HepG2 (cell line): ENCODE measurements around the gene KLF6. TPM values are rescaled to one million over a fixed set of nuclear protein-coding genes. Genes with fewer than 3 reads are reported as not detected.
A peak's percentile ranks its signal among the peaks of the same experiment; 100 is the strongest.

Source experiments
- GPBP1L1 ChIP-seq: sonication (generic); formaldehyde crosslinking; IDR thresholded peaks from 2 replicates; pipeline ENCODE4 v1.5.0; 2020; ENCODE audit warnings: mild to moderate bottlenecking, missing genetic modification reagents
- HNF4G ChIP-seq, 2 experiments: sonication (generic) in 1 of 2; formaldehyde crosslinking in 1 of 2; IDR thresholded peaks; 2 replicates each; pipeline versions ENCODE4 v1.4.0 to v1.6.1; 2011 to 2020; ENCODE audit warnings: borderline replicate concordance in 2 of 2, low read depth in 2 of 2, mild to moderate bottlenecking in 2 of 2, low read length in 1 of 2, missing genetic modification reagents in 1 of 2, moderate library complexity in 1 of 2
- PATZ1 ChIP-seq: sonication (generic); formaldehyde crosslinking; IDR thresholded peaks from 2 replicates; pipeline ENCODE4 v1.4.0; 2020; ENCODE audit warnings: missing genetic modification reagents
- PAX8 ChIP-seq: sonication (generic); formaldehyde crosslinking; IDR thresholded peaks from 2 replicates; pipeline ENCODE4 v1.8.0; 2022; ENCODE audit warnings: mild to moderate bottlenecking, missing genetic modification reagents, borderline replicate concordance
- PCBP2 ChIP-seq: fragments of 200-400 bp; formaldehyde crosslinking; optimal IDR thresholded peaks from 2 replicates; pipeline ENCODE3; 2018; ENCODE audit warnings: low read length, low read depth; ENCODE audit not compliant: poor library complexity, severe bottlenecking
- RFX5 ChIP-seq: IDR thresholded peaks from 2 replicates; pipeline ENCODE4 v1.6.1; 2011; ENCODE audit warnings: low read depth, low read length, improper control_type of control experiment
- ZNF142 ChIP-seq: sonication (generic); formaldehyde crosslinking; IDR thresholded peaks from 2 replicates; pipeline ENCODE4 v1.4.0; 2020; ENCODE audit warnings: missing genetic modification reagents
- ZNF318 ChIP-seq: sonication (generic); formaldehyde crosslinking; IDR thresholded peaks from 2 replicates; pipeline ENCODE4 v1.4.0; 2020; ENCODE audit warnings: mild to moderate bottlenecking, missing genetic modification reagents
- ZNF619 ChIP-seq: sonication (generic); formaldehyde crosslinking; IDR thresholded peaks from 2 replicates; pipeline ENCODE4 v1.4.0; 2020; ENCODE audit warnings: mild to moderate bottlenecking, missing genetic modification reagents
- ZNF879 ChIP-seq: sonication (generic); formaldehyde crosslinking; IDR thresholded peaks from 2 replicates; pipeline ENCODE4 v1.8.1; 2023; ENCODE audit warnings: missing genetic modification reagents
- polyA plus RNA-seq, 8 experiments: library from polyadenylated mRNA; depleted of rRNA in 3 of 8; stranded (reverse) in 7 of 8; unstranded in 1 of 8; fragments of >200 nt; fragmentation: Illumina TruSeq in 4 of 8; extraction: Trizol in 4 of 8; gene quantifications; 2 replicates each; pipeline versions ENCODE4 v1.2.1 to v1.2.3, GENCODE V29; 2011 to 2016; ENCODE audit warnings: low read depth in 4 of 8, missing spikeins in 1 of 8, mixed read lengths in 1 of 8; ENCODE audit not compliant: insufficient read depth in 1 of 8
- total RNA-seq, 5 experiments: library from RNA; depleted of rRNA; stranded (reverse); fragments of >200 nt; fragmentation: Illumina TruSeq; extraction: Trizol; gene quantifications; 2 replicates each; pipeline ENCODE4 v1.2.3, GENCODE V29; 2016; ENCODE audit warnings: low read depth in 1 of 5

KLF6 gene
- total and polyA plus RNA-seq, 2 of the 13 experiments (the other 11 are each of a cell fraction or from before 2014, with no cell fraction given): 27.0 to 71.9 TPM

DNA sequence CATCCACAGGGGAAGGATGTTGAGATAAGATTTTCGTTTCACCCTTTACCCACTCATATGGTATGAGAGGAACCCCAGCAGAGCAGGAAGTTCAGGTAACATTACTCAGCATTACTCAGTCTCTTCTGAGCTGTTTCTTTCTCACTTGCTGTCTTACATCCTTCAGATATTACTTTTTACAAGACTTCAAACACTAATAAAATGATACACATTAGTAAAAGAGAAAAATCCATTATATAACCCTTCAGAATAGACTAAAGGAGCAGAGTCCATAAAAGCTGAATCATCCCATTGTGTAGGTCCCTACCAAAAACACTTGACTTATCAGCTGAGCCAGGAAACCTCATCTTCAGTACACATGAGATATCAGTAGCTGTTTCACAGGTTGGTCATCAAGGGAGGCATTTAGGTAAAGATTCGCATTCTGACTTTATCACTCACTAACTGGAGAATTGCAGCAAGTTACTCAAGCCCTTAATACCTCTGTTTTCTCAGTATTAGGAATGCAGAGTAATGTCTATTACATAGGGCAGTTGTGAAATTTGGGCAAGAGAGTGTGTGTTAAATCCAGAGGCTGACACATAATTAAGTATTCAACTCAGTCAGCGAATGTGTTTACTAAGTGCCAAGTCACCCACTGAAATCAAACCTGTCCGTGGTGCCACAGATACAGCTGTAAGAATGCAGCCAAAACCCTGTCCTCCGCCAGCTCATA lies 44.7 kb downstream of the KLF6 start (continued):
- TF ChIP-seq PATZ1 (CRISPR knock-in tag) (no peak), GPBP1L1 (CRISPR knock-in tag) (no peak), ZNF619 (CRISPR knock-in tag) (no peak), HNF4G (IDR thresholded peaks at IDR 0.05; ENCODE audit: borderline replicate concordance, low read depth, low read length) (peak; percentile 59; the same call in 1 of the 2 replicates), HNF4G (CRISPR knock-in tag; IDR thresholded peaks at IDR 0.05; ENCODE audit: borderline replicate concordance, low read depth) (no peak), PCBP2 (no peak), ZNF318 (CRISPR knock-in tag) (no peak), RFX5 (no peak), ZNF142 (CRISPR knock-in tag) (no peak), PAX8 (no peak), ZNF879 (CRISPR knock-in tag) (no peak)
